Ectodermal cell (in vitro differentiated cells): Measurements from ENCODE around the gene CYP4V2.
"Not testable (repeated sequence)": the region's sequence is repeated elsewhere in the genome, so short reads cannot be mapped to it uniquely, and the experiment has no call there.

ENCODE experiments used
- H3K27ac ChIP-seq: 2 replicates; pipeline ENCODE4 v1.7.0; 2013; ENCODE audit warnings: mild to moderate bottlenecking, low read depth, low read length; ENCODE audit not compliant: insufficient read depth, poor library complexity, severe bottlenecking
- H3K27me3 ChIP-seq: 2 replicates; pipeline ENCODE4 v1.7.0; 2013; ENCODE audit warnings: mild to moderate bottlenecking, low read length; ENCODE audit not compliant: insufficient read depth, control insufficient read depth, poor library complexity, severe bottlenecking
- H3K36me3 ChIP-seq: one replicate; pipeline ENCODE4 v1.7.0; 2013; ENCODE audit warnings: low read length; ENCODE audit not compliant: control insufficient read depth, insufficient read depth
- H3K4me1 ChIP-seq: one replicate; pipeline ENCODE4 v1.7.0; 2013; ENCODE audit warnings: low read length; ENCODE audit not compliant: control insufficient read depth, insufficient read depth
- H3K4me3 ChIP-seq: 2 replicates; pipeline ENCODE4 v1.7.0; 2013; ENCODE audit warnings: low read depth, low read length, control low read depth; ENCODE audit not compliant: insufficient read depth
- H3K9me3 ChIP-seq: 2 replicates; pipeline ENCODE4 v1.7.0; 2013; ENCODE audit warnings: mild to moderate bottlenecking, low read length, moderate library complexity; ENCODE audit not compliant: control insufficient read depth
- WGBS, 2 experiments: methylation state at CpG; one replicate each; pipeline ENCODE4 v1.1.7; 2013; ENCODE audit warnings: missing lambda C conversion rate in 2 of 2; 5-methylcytosine and 5-hydroxymethylcytosine counted together

Gene CYP4V2

DNA sequence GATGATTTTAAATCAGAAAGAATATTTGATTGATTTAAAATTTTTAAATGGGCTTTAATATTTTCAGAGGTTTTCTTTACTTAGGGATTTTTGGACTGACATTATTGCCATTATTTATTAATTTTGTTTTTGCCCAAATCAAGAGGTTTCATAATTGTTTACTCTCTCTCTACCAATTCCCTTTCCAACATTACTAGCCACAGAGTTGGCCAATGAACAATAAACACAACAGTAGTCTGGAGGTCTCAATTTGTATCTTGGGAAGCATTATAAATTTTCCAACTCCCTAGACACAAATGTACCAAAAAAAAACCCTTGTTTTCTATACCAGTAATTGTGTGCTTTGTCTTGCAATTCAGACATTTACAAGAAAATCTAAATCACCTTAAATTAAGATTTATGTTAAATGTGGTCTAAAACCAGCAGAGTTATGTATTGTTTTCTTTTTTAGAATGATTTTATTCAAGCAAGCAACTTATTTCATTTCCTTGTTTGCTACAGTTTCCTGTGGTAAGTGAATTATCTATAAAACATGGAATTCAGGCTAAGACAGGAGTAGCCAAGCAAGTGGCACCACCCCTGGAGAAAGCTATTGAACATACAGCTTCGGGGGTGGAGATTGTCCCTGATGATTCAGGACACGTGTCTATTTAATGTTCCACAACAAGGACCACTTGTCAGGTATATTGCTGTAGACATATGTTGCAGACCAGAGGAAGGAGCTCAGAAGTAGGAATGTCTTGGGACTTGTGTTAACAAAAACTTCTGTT lies 36.6 kb downstream of the CYP4V2 start:
- 62 to 70% methylated on average over 2 of the region's 2 CpGs for WGBS, 2 experiments
- no peak overlapping the region for H3K4me3 ChIP-seq
- H3K27me3 ChIP-seq, result no peaks in the 10 kb centered on the region

DNA sequence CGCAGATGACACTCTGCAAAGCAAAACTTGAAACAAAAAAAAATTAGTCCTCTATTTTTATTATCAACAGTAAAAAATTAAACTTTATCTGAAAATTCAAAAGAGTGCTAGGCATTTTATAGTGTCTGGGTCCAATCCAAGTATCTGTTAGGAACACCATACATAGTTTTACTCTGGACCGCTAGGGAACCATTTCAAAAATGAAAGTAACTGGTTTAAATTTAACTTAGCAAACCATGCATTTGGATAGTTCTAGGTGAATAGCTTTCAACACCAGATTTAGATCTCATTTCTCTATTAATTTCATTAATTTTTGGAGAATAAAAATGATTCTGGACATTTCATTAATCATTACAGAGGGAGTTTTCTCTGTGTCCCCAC lies 37.1 kb downstream of the CYP4V2 start:
- Histone ChIP-seq H3K27me3 (no peaks in the 10 kb centered on the region), H3K4me3 (no peak overlapping the region), H3K4me1 (no peaks in the 10 kb centered on the region), H3K36me3 (no peaks in the 10 kb centered on the region), H3K9me3 (no peaks in the 10 kb centered on the region), H3K27ac (no peak overlapping the region)
- WGBS, 2 experiments, result 82 to 100% methylated on average over 2 of the region's 2 CpGs

More for the DNA sequence above, 36.6 kb downstream of the CYP4V2 start:
- H3K9me3 ChIP-seq, result no peaks in the 10 kb centered on the region
- H3K36me3 ChIP-seq, result no peaks in the 10 kb centered on the region
- no peak overlapping the region for H3K27ac ChIP-seq
- no peaks in the 10 kb centered on the region for H3K4me1 ChIP-seq

DNA sequence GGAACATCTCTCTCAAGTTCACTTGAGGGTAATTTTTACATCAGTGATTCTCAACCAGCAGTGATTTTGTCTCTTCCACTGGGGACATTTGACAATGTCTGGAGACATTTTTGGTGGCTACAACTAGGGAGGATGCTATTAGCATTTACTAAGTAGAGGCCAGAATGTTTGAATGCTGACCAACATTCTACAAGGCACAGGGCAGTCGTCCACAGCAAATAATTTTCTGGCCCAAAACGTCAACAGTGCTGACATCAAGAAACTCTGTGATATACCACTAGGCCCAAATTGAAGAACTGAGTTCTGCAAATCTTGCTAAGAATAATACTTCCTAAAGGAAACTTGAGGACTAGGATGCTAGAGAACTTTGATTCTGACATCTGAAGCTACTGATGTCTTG lies 43.0 kb downstream of the CYP4V2 start:
- H3K36me3 ChIP-seq, result no peaks in the 10 kb centered on the region
- no peaks in the 10 kb centered on the region for H3K9me3 ChIP-seq
- H3K4me3 ChIP-seq, result no peak overlapping the region
- H3K27me3 ChIP-seq, result no peaks in the 10 kb centered on the region
- 84 to 85% methylated on average over 2 of the region's 2 CpGs for WGBS, 2 experiments
- no peak overlapping the region for H3K27ac ChIP-seq
- no peaks in the 10 kb centered on the region for H3K4me1 ChIP-seq

DNA sequence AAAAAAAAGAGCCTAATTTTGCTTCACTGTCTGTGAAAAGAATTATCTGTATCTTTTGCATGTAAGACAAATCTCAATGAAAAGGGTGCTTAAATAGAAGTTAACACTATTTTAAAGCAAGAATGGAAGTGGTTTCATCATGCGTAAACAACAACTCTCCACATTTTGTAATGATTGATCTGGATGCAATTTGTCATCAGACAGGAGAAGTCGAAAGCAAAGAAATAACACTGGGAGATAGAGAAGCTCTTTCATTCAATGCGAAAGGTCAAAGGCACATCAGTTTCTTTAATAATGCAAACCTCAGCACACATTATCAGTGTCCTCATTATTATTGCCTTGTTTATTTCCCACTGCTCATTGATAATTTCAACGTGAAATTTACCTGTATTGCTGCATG lies 44.8 kb downstream of the CYP4V2 start:
- 87 to 93% methylated on average over 4 of the region's 4 CpGs for WGBS, 2 experiments
- Histone ChIP-seq H3K27ac (no peak overlapping the region), H3K36me3 (no peaks in the 10 kb centered on the region), H3K27me3 (no peaks in the 10 kb centered on the region), H3K4me3 (no peak overlapping the region), H3K9me3 (no peaks in the 10 kb centered on the region), H3K4me1 (no peaks in the 10 kb centered on the region)

DNA sequence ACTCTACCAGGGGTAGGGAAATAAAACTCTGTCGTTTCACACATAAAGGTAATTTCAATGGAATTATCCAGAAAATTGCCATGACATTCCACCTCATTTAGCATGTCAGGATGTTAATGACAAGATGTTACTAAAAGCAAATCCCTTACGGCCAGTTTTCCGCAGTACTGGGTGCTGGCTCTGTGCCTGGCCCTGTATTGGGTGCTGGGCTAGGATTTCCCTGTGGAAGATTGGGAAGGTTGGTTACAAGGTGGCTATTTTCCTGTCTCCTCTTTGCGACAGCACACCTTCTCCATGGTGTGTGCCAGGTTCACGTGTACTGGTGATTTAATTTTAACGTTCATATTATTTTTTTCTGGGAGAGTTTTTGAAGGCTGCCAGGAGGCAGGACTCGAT lies 49.1 kb downstream of the CYP4V2 start:
- WGBS, 2 experiments, result 89 to 91% methylated on average over 7 of the region's 7 CpGs
- H3K27me3 ChIP-seq, result no peaks in the 10 kb centered on the region
- no peak overlapping the region for H3K27ac ChIP-seq

DNA sequence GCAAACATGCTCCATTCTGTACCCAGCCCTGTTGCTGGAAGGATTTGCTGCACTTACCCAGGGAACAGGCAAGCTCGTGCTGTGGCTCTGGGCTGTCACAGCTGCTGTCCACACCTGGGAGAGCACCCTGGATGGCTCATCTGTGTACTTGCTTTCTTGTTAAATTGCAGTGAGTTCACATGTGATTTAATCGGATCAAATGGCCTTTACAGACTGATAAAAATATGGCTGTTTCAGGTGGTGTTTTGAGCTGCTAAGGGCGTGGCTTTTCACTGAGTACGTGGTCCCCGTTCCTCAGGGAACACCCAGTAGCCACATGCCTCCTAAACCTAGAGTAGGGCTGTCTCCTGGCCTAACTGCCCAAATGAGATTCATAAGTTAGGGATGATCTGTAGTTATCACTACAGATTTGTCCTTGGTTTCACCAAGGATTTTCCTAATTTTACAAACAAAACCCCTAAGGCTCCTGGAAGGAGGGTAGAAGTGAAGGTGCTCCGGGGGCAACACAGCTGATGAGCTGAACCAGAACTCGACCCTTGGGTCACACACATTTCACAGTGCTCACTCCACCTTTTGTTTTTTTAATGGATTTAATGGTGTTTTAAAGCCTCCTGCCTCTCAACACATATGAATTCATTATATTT lies 49.6 kb downstream of the CYP4V2 start:
- no peak overlapping the region for H3K4me3 ChIP-seq
- H3K4me1 ChIP-seq, result no peaks in the 10 kb centered on the region
- no peaks in the 10 kb centered on the region for H3K36me3 ChIP-seq
- no peaks in the 10 kb centered on the region for H3K9me3 ChIP-seq
- WGBS, 2 experiments, result 76% methylated on average over 7 of the region's 7 CpGs
- H3K27me3 ChIP-seq, result no peaks in the 10 kb centered on the region
- no peak overlapping the region for H3K27ac ChIP-seq

More for the DNA sequence above, 49.1 kb downstream of the CYP4V2 start:
- no peak overlapping the region for H3K4me3 ChIP-seq
- H3K9me3 ChIP-seq, result no peaks in the 10 kb centered on the region
- H3K4me1 ChIP-seq, result no peaks in the 10 kb centered on the region
- no peaks in the 10 kb centered on the region for H3K36me3 ChIP-seq

DNA sequence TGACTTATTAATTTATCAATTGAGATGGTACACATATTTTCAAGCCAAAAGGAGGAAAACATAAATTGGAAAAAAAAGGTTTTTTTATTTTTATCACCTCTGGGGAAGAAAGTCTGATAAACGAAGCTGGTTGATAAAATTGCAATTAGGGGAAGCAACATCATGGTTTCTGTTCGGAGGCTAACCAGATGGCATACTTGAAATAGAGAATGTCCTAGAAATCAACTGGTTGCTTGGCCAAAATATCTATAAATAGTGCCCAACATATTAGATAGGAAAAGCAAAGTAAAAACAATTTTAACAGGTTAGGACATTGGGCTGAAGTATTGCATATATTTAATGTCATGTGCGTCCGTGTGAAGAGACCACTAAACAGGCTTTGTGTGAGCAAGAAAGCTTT lies 50.2 kb downstream of the CYP4V2 start:
- Histone ChIP-seq H3K4me1 (no peaks in the 10 kb centered on the region), H3K9me3 (no peaks in the 10 kb centered on the region), H3K27me3 (no peaks in the 10 kb centered on the region), H3K27ac (no peak overlapping the region), H3K36me3 (no peaks in the 10 kb centered on the region), H3K4me3 (no peak overlapping the region)
- WGBS, 2 experiments, result 66% methylated on average over 4 of the region's 4 CpGs

DNA sequence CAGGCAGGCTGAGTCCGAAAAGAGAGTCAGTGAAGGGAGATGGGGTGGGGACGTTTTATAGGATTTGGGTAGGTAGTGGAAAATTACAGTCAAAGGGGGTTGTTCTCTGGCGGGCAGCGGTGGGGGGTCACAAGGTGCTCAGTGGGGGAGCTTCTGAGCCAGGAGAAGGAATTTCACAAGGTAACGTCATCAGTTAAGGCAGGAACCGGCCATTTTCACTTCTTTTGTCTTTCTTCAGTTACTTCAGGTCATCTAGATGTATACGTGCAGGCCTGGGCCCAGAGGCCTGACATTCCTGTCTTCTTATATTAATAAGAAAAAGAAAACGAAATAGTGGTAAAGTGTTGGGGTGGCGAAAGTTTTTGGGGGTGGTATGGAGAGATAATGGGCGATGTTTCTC lies 50.7 kb downstream of the CYP4V2 start:
- not testable (repeated sequence) for H3K4me3 ChIP-seq

DNA sequence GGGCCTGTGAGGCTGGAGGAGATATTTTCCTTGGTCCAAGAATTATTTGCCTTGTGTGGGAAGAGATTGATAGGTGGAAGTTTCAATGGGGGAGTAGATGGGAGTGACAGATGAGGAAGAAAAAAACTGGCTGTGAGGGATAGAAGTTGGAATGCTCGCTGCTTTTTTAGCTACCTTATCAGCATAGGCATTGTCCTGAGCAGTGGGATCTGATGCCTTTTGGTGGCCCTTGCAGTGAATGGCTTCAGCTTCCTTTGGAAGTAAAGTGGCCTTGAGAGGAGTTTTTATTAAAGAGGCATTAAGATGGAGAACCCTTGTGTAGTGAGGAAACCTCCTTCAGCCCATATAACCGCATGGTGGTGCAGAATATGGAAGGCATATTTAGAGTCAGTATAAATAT lies 52.0 kb downstream of the CYP4V2 start:
- H3K27me3 ChIP-seq, result no peaks in the 10 kb centered on the region
- H3K36me3 ChIP-seq, result no peaks in the 10 kb centered on the region
- WGBS, 2 experiments, result 28 to 39% methylated on average over 2 of the region's 2 CpGs
- no peak overlapping the region for H3K27ac ChIP-seq
- no peak overlapping the region for H3K4me3 ChIP-seq
- H3K4me1 ChIP-seq, result no peaks in the 10 kb centered on the region
- H3K9me3 ChIP-seq, result no peaks in the 10 kb centered on the region

More for the DNA sequence above, 50.7 kb downstream of the CYP4V2 start:
- WGBS, 2 experiments, result 41 to 58% methylated on average over 6 to 9 of the region's 10 CpGs
- H3K9me3 ChIP-seq, H3K27me3 ChIP-seq, H3K27ac ChIP-seq, H3K4me1 ChIP-seq, H3K36me3 ChIP-seq: not testable (repeated sequence)

DNA sequence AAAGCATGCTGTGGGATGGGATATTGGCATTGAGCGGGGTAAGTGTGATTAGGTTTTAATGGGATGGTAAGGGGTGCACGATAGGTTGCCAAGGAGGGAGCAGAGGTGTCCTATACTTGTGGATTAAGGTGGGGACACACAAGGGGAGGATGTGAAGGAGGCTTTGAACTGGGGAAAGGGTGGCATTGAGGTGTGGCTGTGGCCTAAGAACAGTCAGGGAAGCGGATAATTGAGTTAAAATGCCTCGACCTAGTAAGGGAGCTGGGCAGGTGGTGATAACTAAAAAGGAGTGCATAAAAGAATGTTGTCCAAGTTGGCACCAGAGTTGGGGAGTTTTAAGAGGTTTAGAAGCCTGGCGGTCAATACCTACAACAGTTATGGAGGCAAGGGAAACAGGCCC lies 53.5 kb downstream of the CYP4V2 start:
- H3K27me3 ChIP-seq, result no peaks in the 10 kb centered on the region
- H3K27ac ChIP-seq, result no peak overlapping the region
- peaks cover 2% of the 10 kb centered on the region for H3K4me1 ChIP-seq
- H3K9me3 ChIP-seq, result no peaks in the 10 kb centered on the region
- 66 to 67% methylated on average over 5 of the region's 5 CpGs for WGBS, 2 experiments
- no peaks in the 10 kb centered on the region for H3K36me3 ChIP-seq
- H3K4me3 ChIP-seq, result no peak overlapping the region
